DND-41 (cell line): ENCODE measurements around the gene CNNM1.

Experiments
- EZH2 ChIP-seq: IDR thresholded peaks from 3 replicates; pipeline ENCODE4 v1.6.1; 2012; ENCODE audit warnings: borderline replicate concordance, low read depth, mild to moderate bottlenecking, moderate library complexity, low read length, inconsistent platforms; ENCODE audit not compliant: severe bottlenecking
- TF ChIP-seq, protein P1 (sequence below): IDR thresholded peaks from 2 replicates; pipeline ENCODE4 v1.5.1; 2012; ENCODE audit warnings: borderline replicate concordance, low read length, moderate library complexity, mild to moderate bottlenecking; ENCODE audit not compliant: poor library complexity, severe bottlenecking; ENCODE audit errors: extremely low read depth

DNA sequence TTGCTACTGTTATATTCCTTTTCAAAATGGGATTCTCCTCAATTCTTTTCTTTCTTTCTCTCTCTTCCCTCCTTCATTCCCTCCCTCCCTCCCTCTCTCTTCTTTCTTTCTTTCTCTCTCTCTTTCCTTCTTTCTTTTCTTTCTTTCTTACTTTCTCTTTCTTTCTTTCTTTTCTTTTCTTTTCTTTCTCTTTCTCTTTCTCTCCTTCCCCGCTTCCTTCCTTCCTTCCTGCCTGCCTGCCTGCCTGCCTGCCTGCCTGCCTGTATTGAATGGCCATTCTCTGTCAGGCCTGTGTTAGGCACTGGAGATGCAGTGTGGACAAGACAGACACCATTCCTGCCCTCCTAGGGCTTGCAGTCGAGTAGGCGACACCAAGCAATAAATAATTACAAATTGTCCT, 11.5 kb downstream of the CNNM1 start:
- TF ChIP-seq, protein P1, sequence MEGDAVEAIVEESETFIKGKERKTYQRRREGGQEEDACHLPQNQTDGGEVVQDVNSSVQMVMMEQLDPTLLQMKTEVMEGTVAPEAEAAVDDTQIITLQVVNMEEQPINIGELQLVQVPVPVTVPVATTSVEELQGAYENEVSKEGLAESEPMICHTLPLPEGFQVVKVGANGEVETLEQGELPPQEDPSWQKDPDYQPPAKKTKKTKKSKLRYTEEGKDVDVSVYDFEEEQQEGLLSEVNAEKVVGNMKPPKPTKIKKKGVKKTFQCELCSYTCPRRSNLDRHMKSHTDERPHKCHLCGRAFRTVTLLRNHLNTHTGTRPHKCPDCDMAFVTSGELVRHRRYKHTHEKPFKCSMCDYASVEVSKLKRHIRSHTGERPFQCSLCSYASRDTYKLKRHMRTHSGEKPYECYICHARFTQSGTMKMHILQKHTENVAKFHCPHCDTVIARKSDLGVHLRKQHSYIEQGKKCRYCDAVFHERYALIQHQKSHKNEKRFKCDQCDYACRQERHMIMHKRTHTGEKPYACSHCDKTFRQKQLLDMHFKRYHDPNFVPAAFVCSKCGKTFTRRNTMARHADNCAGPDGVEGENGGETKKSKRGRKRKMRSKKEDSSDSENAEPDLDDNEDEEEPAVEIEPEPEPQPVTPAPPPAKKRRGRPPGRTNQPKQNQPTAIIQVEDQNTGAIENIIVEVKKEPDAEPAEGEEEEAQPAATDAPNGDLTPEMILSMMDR, result no peak
- no peak for TF ChIP-seq EZH2
